Activated T-helper 17 cell treated with anti-CD3 and anti-CD28 coated beads, Interleukin-2, amount 50 U/mL, for 72 hours (primary cell): Measurements from ENCODE around the gene TEAD1. TPM values are rescaled to one million over a fixed set of nuclear protein-coding genes. Genes with fewer than 3 reads are reported as not detected.

Experiments used
- ATAC-seq: fragments of 150-1000 bp; cut with Tn5 transposase; replicated peaks from 2 replicates; pipeline ENCODE4 v1.10.0; 2021; ENCODE audit warnings: mild to moderate bottlenecking, moderate library complexity
- H3K27ac Mint-ChIP-seq: one replicate; pipeline ENCODE4 v1.8.0; 2022; ENCODE audit warnings: mixed read lengths
- H3K27me3 Mint-ChIP-seq: one replicate; pipeline ENCODE4 v1.8.0; 2022; ENCODE audit warnings: mixed read lengths
- H3K36me3 Mint-ChIP-seq: one replicate; pipeline ENCODE4 v1.8.0; 2022; ENCODE audit warnings: low read depth, mild to moderate bottlenecking, mixed read lengths
- H3K4me1 Mint-ChIP-seq: one replicate; pipeline ENCODE4 v1.8.0; 2022; ENCODE audit warnings: mixed read lengths
- H3K4me3 Mint-ChIP-seq: one replicate; pipeline ENCODE4 v1.8.0; 2022; ENCODE audit warnings: mild to moderate bottlenecking, mixed read lengths
- H3K9me3 Mint-ChIP-seq: one replicate; pipeline ENCODE4 v1.8.0; 2022; ENCODE audit warnings: mixed read lengths
- total RNA-seq, 2 donors: library from RNA; stranded (reverse); gene quantifications; one replicate each; pipeline ENCODE4 v1.2.3, GENCODE V29; 2022

The TEAD1 gene
- total RNA-seq, 2 donors from 2014 or later = 1.2 to 1.6 TPM

DNA sequence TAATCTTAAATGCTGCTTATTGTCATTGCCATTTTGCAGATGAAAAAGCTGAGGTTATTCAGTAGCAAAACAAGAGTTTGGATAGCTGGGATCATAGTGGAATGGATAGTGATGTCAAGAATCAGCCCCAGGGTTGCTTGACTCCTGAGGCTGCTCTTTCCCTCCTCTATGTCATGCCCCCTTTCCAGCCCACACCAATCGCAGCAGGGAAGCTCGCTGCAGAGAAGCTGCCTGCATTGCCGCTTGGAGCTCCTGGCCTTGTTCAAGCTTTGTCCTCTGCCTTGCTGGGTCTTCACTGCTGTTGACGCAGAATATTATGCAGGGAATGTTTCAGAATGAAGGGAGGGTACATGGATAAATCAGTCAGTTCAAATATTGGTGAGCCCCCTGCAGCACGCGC, 206.1 kb downstream of the TEAD1 start:
- Mint-ChIP-seq H3K4me1 (no peaks in the 10 kb centered on the region), H3K27me3 (peaks cover 7% of the 10 kb centered on the region)
- ATAC-seq = no peak

GRCh38 chr11:12882670-12883069, 208.4 kb downstream of the TEAD1 start:
- no peaks in the 10 kb centered on the region for H3K9me3 Mint-ChIP-seq
- H3K27ac Mint-ChIP-seq = no peak overlapping the region
- no peaks in the 10 kb centered on the region for H3K27me3 Mint-ChIP-seq

More for the DNA sequence above, 206.1 kb downstream of the TEAD1 start:
- Mint-ChIP-seq H3K27ac (no peak overlapping the region), H3K36me3 (no peaks in the 10 kb centered on the region), H3K9me3 (no peaks in the 10 kb centered on the region), H3K4me3 (no peak overlapping the region)

DNA sequence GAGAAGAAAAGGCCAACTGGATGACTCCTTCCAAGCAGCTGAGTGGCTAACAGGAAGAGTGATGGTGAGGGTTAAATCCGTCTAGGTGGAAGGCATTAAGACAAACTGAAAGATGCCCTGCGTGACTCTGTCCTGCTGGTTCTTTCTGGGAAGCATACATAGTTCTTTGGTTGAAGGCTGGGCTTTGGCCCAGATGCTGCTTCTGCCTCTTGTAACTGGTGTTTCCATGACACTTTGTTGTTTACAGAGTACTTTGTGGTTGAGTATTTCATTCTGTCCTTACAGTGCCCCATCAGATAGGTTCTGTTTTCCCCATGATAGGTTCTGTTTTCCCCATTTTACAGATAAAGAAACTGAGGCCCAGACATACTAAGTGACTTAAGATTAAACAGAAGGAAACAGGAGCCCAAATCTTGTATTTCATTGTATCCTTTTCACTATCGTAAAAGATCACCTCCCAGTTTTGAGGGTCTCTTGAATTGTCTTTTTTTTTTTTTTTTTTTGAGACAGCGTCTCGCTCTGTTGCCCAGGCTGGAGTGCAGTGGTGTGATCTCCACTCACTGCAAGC, 210.6 kb downstream of the TEAD1 start:
- H3K9me3 Mint-ChIP-seq = no peaks in the 10 kb centered on the region
- no peaks in the 10 kb centered on the region for H3K36me3 Mint-ChIP-seq
- no peak overlapping the region for H3K27ac Mint-ChIP-seq
- H3K4me3 Mint-ChIP-seq = no peak overlapping the region
- no peaks in the 10 kb centered on the region for H3K4me1 Mint-ChIP-seq
- ATAC-seq = no peak
- H3K27me3 Mint-ChIP-seq = peaks cover 7% of the 10 kb centered on the region

More at GRCh38 chr11:12882670-12883069, 208.4 kb downstream of the TEAD1 start:
- H3K4me3 Mint-ChIP-seq = no peak overlapping the region
- H3K4me1 Mint-ChIP-seq = no peaks in the 10 kb centered on the region
- H3K36me3 Mint-ChIP-seq = no peaks in the 10 kb centered on the region
- ATAC-seq = no peak

GRCh38 chr11:12885717-12886239, 211.6 kb downstream of the TEAD1 start:
- Mint-ChIP-seq H3K27ac (no peak overlapping the region), H3K4me3 (no peak overlapping the region), H3K9me3 (no peaks in the 10 kb centered on the region), H3K27me3 (peaks cover 7% of the 10 kb centered on the region), H3K36me3 (no peaks in the 10 kb centered on the region), H3K4me1 (no peaks in the 10 kb centered on the region)
- no peak for ATAC-seq

- no peak overlapping the region for H3K4me3 Mint-ChIP-seq
- H3K27ac Mint-ChIP-seq = no peak overlapping the region
- H3K36me3 Mint-ChIP-seq = no peaks in the 10 kb centered on the region
- H3K4me1 Mint-ChIP-seq = no peaks in the 10 kb centered on the region
- no peaks in the 10 kb centered on the region for H3K9me3 Mint-ChIP-seq
- H3K27me3 Mint-ChIP-seq = peaks cover 7% of the 10 kb centered on the region
- no peak for ATAC-seq
These were observed 212.3 kb downstream of the TEAD1 start for GRCh38 chr11:12886508-12886907.

- no peak overlapping the region for H3K4me3 Mint-ChIP-seq
- H3K9me3 Mint-ChIP-seq = no peaks in the 10 kb centered on the region
- no peaks in the 10 kb centered on the region for H3K4me1 Mint-ChIP-seq
- H3K27me3 Mint-ChIP-seq = peaks cover 7% of the 10 kb centered on the region
- H3K36me3 Mint-ChIP-seq = no peaks in the 10 kb centered on the region
- no peak overlapping the region for H3K27ac Mint-ChIP-seq
- peak; percentile 53 for ATAC-seq
These were observed 214.4 kb downstream of the TEAD1 start for GRCh38 chr11:12888525-12889158.

DNA sequence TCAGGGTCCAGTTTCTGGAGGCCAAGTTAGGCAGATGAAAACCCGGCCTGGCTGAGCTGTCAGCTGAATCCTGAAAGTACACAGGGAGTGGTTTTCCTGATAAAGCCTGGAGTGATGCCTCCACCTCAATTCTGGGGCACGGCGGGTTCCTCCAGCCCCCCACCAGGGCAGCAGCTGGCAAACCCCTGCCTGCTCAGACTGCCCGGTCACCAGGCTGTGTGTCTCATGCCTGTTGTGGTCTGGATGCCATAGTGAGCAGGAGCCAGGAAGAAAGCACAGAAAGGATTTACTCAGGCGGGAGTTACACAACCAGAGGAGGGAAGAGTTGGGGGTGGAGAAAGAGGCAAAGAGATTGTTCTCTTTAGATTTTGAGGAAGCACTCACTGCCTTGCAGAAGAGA, 215.0 kb downstream of the TEAD1 start:
- Mint-ChIP-seq H3K4me3 (no peak overlapping the region), H3K27me3 (peaks cover 7% of the 10 kb centered on the region), H3K36me3 (no peaks in the 10 kb centered on the region), H3K4me1 (no peaks in the 10 kb centered on the region), H3K9me3 (no peaks in the 10 kb centered on the region), H3K27ac (no peak overlapping the region)
- ATAC-seq = no peak

GRCh38 chr11:12890476-12890875, 216.3 kb downstream of the TEAD1 start:
- no peak overlapping the region for H3K4me3 Mint-ChIP-seq
- no peak overlapping the region for H3K27ac Mint-ChIP-seq
- no peak for ATAC-seq
- H3K9me3 Mint-ChIP-seq = no peaks in the 10 kb centered on the region
- H3K36me3 Mint-ChIP-seq = no peaks in the 10 kb centered on the region
- no peaks in the 10 kb centered on the region for H3K4me1 Mint-ChIP-seq
- peaks cover 12% of the 10 kb centered on the region for H3K27me3 Mint-ChIP-seq

GRCh38 chr11:12893787-12894672, 219.8 kb downstream of the TEAD1 start:
- ATAC-seq = no peak
- no peaks in the 10 kb centered on the region for H3K9me3 Mint-ChIP-seq

GRCh38 chr11:12897390-12897789, 223.2 kb downstream of the TEAD1 start:
- Mint-ChIP-seq H3K9me3 (no peaks in the 10 kb centered on the region), H3K36me3 (no peaks in the 10 kb centered on the region), H3K4me3 (no peak overlapping the region), H3K27me3 (peaks cover 26% of the 10 kb centered on the region), H3K4me1 (no peaks in the 10 kb centered on the region), H3K27ac (no peak overlapping the region)
- no peak for ATAC-seq

More at GRCh38 chr11:12893787-12894672, 219.8 kb downstream of the TEAD1 start:
- Mint-ChIP-seq H3K27ac (no peak overlapping the region), H3K4me3 (no peak overlapping the region), H3K36me3 (no peaks in the 10 kb centered on the region), H3K4me1 (no peaks in the 10 kb centered on the region), H3K27me3 (peaks cover 15% of the 10 kb centered on the region)

DNA sequence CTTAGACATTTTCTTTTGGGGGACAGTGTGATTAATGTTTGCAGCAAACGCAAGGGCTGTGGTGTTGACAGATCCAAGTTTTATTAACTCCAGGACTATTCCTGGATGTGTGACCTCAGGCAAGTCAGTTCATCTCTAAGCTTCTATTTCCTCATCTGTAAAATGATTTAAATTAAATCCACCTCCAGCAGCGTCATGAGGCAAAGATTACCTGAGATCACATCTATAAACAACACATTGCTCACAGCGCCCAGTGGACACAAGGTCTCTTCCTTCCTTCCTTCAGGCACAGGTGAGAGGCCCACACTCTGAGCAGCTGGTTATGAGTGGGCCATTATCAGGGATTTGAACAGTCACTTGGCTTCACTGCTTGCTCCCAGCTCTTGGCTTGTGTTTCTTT, 223.6 kb downstream of the TEAD1 start:
- no peak overlapping the region for H3K4me3 Mint-ChIP-seq
- H3K27ac Mint-ChIP-seq = no peak overlapping the region
- H3K27me3 Mint-ChIP-seq = peaks cover 27% of the 10 kb centered on the region
- no peak for ATAC-seq
- no peaks in the 10 kb centered on the region for H3K9me3 Mint-ChIP-seq
- no peaks in the 10 kb centered on the region for H3K36me3 Mint-ChIP-seq
- H3K4me1 Mint-ChIP-seq = no peaks in the 10 kb centered on the region

- H3K4me3 Mint-ChIP-seq = no peak overlapping the region
These were observed 226.3 kb downstream of the TEAD1 start for GRCh38 chr11:12900496-12900895.

DNA sequence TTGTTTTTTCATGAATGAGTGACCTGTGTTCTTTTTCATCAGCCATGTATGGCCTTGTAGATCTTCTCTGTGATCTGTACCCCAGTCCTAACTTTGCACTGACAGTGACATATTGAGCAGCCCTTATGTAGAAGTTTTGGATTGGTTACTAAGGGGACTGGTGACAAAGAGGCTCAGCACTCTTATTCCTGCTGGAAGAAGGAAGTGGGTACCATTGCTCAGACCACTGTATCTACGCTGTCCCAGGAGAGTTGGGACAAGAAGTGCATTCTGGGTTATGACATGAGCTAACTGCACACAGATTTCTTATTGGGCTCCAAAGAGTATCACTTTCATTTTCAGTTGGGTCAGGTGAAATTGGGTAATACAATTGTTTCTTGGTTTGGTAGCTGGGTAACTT, 227.1 kb downstream of the TEAD1 start:
- Mint-ChIP-seq H3K9me3 (no peaks in the 10 kb centered on the region), H3K27ac (no peak overlapping the region), H3K4me3 (no peak overlapping the region), H3K27me3 (peaks cover 20% of the 10 kb centered on the region), H3K36me3 (no peaks in the 10 kb centered on the region), H3K4me1 (no peaks in the 10 kb centered on the region)
- no peak for ATAC-seq

More at GRCh38 chr11:12900496-12900895, 226.3 kb downstream of the TEAD1 start:
- H3K27ac Mint-ChIP-seq = no peak overlapping the region
- no peak for ATAC-seq
- no peaks in the 10 kb centered on the region for H3K4me1 Mint-ChIP-seq
- H3K36me3 Mint-ChIP-seq = no peaks in the 10 kb centered on the region
- H3K9me3 Mint-ChIP-seq = no peaks in the 10 kb centered on the region
- peaks cover 25% of the 10 kb centered on the region for H3K27me3 Mint-ChIP-seq

DNA sequence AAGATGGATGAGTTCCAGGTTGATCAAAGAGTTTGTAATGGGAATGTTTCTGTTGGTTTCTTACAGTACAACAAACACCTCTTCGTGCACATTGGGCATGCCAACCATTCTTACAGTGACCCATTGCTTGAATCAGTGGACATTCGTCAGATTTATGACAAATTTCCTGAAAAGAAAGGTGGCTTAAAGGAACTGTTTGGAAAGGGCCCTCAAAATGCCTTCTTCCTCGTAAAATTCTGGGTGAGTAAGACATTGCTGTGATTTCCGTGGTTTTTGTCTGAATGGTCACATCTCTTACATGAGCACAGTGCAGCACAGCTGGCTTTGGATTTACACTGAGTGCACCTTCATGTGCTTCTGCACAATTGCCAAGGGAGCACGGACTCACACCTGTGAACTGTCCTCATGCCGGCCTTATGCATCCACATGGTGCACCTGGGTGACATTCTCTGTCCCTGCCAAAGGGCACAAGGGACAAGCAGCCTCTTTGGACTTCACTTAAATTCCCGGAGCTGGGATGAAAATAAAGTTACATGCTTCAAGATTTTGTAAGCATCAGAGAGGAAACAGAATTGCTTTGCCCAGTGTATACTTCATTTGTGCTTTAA, 227.8 kb downstream of the TEAD1 start:
- Mint-ChIP-seq H3K4me1 (no peaks in the 10 kb centered on the region), H3K36me3 (no peaks in the 10 kb centered on the region), H3K27ac (no peak overlapping the region), H3K4me3 (no peak overlapping the region), H3K9me3 (no peaks in the 10 kb centered on the region), H3K27me3 (peaks cover 20% of the 10 kb centered on the region)
- ATAC-seq = no peak
